Thymus (tissue), 14 donors: ENCODE measurements around the gene RGS6. TPM values are rescaled to one million over a fixed set of nuclear protein-coding genes. Genes with fewer than 3 reads are reported as not detected.
"Not testable (repeated sequence)": the region's sequence is repeated elsewhere in the genome, so short reads cannot be mapped to it uniquely, and the experiment has no call there.

Experiments used
- DNase-seq, 9 donors: peaks; one replicate each; pipeline ENCODE4 v3.0.0-alpha.2; 2013; ENCODE audit warnings: low spot score in 9 of 9, low read depth in 6 of 9, missing footprints in 1 of 9
- H3K27ac ChIP-seq, 2 donors: one replicate each; pipeline ENCODE4 v1.5.1; 2013; ENCODE audit warnings: control low read depth in 1 of 2, low read depth in 1 of 2, low read length in 1 of 2, mild to moderate bottlenecking in 1 of 2, moderate library complexity in 1 of 2
- H3K27me3 ChIP-seq, 2 donors: one replicate each; pipeline ENCODE4 v1.5.1; 2013; ENCODE audit warnings: low read length in 1 of 2; ENCODE audit not compliant: control insufficient read depth in 2 of 2, insufficient read depth in 1 of 2
- H3K36me3 ChIP-seq, 2 donors: one replicate each; pipeline ENCODE4 v1.5.1; 2013; ENCODE audit warnings: low read length in 1 of 2, mild to moderate bottlenecking in 1 of 2, moderate library complexity in 1 of 2; ENCODE audit not compliant: control insufficient read depth in 2 of 2, insufficient read depth in 2 of 2
- H3K4me1 ChIP-seq, 2 donors: one replicate each; pipeline ENCODE4 v1.5.1; 2013; ENCODE audit warnings: low read length in 2 of 2; ENCODE audit not compliant: control insufficient read depth in 2 of 2, insufficient read depth in 2 of 2
- H3K4me3 ChIP-seq, 2 donors: one replicate each; pipeline ENCODE4 v1.5.1; 2013; ENCODE audit warnings: low read length in 2 of 2, control low read depth in 1 of 2, mild to moderate bottlenecking in 1 of 2
- H3K9me3 ChIP-seq, 2 donors: one replicate each; pipeline ENCODE4 v1.5.1; 2013; ENCODE audit warnings: low read length in 1 of 2, mild to moderate bottlenecking in 1 of 2; ENCODE audit not compliant: control insufficient read depth in 2 of 2, insufficient read depth in 1 of 2
- WGBS: extraction: QIAGEN DNeasy Blood & Tissue Kit; methylation state at CpG from one replicate; pipeline ENCODE4 v1.1.7; 2013; 5-methylcytosine and 5-hydroxymethylcytosine counted together
- long read RNA-seq, 10 donors: transcript quantifications; one replicate each; lab custom pipeline, GENCODE V29; 2026
- polyA plus RNA-seq: library from polyadenylated mRNA; stranded (reverse); fragments of 200-250 nt; gene quantifications from one replicate; pipeline ENCODE4 v1.2.3, GENCODE V29; 2013
- total RNA-seq: library from RNA; stranded (reverse); fragments of 120-200 nt; gene quantifications from one replicate; pipeline ENCODE4 v1.2.4, GENCODE V29; 2013
- donor health status: healthy.

Gene RGS6
- total RNA-seq, result 0.28 TPM
- polyA plus RNA-seq, result 0.80 TPM
- long read RNA-seq, donor 1, result 0 reads
- long read RNA-seq, donor 2, result 0 reads
- long read RNA-seq, donor 3, result 0 reads
- long read RNA-seq, donor 4, result 0 reads
- long read RNA-seq, donor 5, result 0 reads
- long read RNA-seq, donor 6, result 0 reads
- long read RNA-seq, donor 7, result 0 reads
- long read RNA-seq, donor 8, result 0 reads
- long read RNA-seq, donor 9, result 0 reads
- long read RNA-seq, donor 10, result 0 reads

- no peak within 1 kb of the TSS for H3K27ac ChIP-seq
- peak in 3 of 9 donors; percentile 10 to 38 (median 28) for DNase-seq
- peaks cover 38 to 48% of the 10 kb centered on the region in 2 donors for H3K27me3 ChIP-seq
- H3K9me3 ChIP-seq, result no peaks in the 10 kb centered on the region
- H3K36me3 ChIP-seq, result no peaks in the 10 kb centered on the region
- H3K4me3 ChIP-seq, result no peak within 1 kb of the TSS
- H3K4me1 ChIP-seq, result peaks cover 0 to 3% of the 10 kb centered on the region in 2 donors
- WGBS, result 1% methylated on average over 92 of the region's 92 CpGs
These were observed at the start of gene RGS6 for GRCh38 chr14:71932229-71932981. Gene RGS6, plus strand, starts transcription at chr14:71932429.

- 57% methylated on average over 1 of the region's 1 CpG for WGBS
- Histone ChIP-seq H3K4me3 (no peak overlapping the region), H3K36me3 (no peaks in the 10 kb centered on the region), H3K27me3 (no peaks in the 10 kb centered on the region), H3K27ac (no peak overlapping the region), H3K9me3 (no peaks in the 10 kb centered on the region), H3K4me1 (no peaks in the 10 kb centered on the region)
- DNase-seq, result no peak
These were observed 49.1 kb upstream of the RGS6 start for GRCh38 chr14:71883094-71883493.

DNA sequence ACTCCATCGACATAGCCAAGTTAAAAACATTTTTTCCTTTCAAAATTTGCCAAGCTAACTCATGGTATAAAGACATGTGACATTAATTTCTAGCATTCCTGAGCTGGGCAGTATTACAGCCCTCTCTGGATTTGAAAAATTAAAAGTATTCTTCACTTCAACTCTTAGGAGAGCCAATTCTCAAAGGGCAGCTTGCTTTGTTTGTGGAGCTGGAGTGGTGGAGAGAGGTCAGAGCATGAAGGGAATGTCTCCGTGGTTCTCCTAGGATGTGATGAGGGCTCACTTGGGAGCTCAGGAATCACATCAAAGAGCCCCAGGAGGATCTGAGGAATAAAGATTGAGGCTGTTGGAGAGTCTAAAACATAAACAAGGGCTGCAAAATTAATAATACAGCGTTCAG lies 46.9 kb upstream of the RGS6 start:
- WGBS, result 87% methylated on average over 3 of the region's 3 CpGs
- H3K27ac ChIP-seq, result no peak overlapping the region
- DNase-seq, result no peak

DNA sequence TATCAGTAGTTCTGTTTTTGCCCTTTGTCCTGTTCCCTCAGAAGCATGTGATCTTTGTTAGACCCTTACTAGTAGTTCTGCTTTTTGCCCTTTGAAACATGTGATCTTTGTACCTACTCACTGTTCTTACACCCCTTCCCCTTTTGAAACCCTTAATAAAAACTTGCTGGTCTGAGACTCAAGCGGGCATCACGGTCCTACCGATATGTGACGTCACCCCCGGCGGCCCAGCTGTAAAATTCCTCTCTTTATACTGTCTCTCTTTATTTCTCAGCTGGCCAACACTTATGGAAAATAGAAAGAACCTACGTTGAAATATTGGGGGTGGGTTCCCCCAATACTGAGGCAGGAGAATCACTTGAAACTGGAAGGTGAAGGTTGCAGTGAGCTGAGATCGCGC lies 44.4 kb upstream of the RGS6 start:
- not testable (repeated sequence) for H3K36me3 ChIP-seq, H3K27me3 ChIP-seq, H3K4me3 ChIP-seq, DNase-seq, H3K27ac ChIP-seq, H3K9me3 ChIP-seq, H3K4me1 ChIP-seq
- WGBS, result 94% methylated on average over 9 of the region's 9 CpGs

More for the DNA sequence above, 46.9 kb upstream of the RGS6 start:
- no peaks in the 10 kb centered on the region for H3K36me3 ChIP-seq
- no peak overlapping the region for H3K4me3 ChIP-seq
- H3K27me3 ChIP-seq, result no peaks in the 10 kb centered on the region
- no peaks in the 10 kb centered on the region for H3K4me1 ChIP-seq
- no peaks in the 10 kb centered on the region for H3K9me3 ChIP-seq

DNA sequence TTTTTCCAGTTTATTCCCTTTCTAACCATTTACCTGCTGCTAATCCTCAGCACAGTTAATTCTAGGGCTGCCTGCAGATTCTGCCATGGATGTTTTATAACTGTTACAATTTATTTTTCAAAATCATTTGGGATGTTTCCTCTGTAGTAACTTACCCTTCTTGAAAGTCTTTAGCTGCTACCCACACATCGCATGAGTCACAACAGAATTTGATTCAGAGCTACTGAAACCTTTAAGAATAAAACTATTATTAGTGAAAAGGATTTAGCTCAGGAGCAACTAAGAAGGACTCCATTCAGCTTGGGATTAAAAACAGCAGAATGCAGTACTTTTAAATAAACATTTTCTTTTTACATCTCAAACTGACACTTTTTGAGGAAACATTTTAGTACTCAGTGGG lies 41.7 kb upstream of the RGS6 start:
- Histone ChIP-seq H3K27ac (no peak overlapping the region), H3K36me3 (no peaks in the 10 kb centered on the region), H3K4me1 (no peaks in the 10 kb centered on the region), H3K4me3 (no peak overlapping the region), H3K27me3 (no peaks in the 10 kb centered on the region), H3K9me3 (peaks cover 0 to 1% of the 10 kb centered on the region in 2 donors)
- 97% methylated on average over 1 of the region's 1 CpG for WGBS
- DNase-seq, result no peak

- WGBS, result 95% methylated on average over 6 of the region's 6 CpGs
- H3K36me3 ChIP-seq, result no peaks in the 10 kb centered on the region
These were observed 41.0 kb upstream of the RGS6 start for GRCh38 chr14:71891185-71891584.

GRCh38 chr14:71891970-71892369 lies 40.3 kb upstream of the RGS6 start:
- Histone ChIP-seq H3K27me3 (no peaks in the 10 kb centered on the region), H3K27ac (no peak overlapping the region), H3K4me3 (no peak overlapping the region), H3K9me3 (peaks cover 0 to 5% of the 10 kb centered on the region in 2 donors), H3K4me1 (no peaks in the 10 kb centered on the region), H3K36me3 (no peaks in the 10 kb centered on the region)
- no peak for DNase-seq
- 98% methylated on average over 1 of the region's 1 CpG for WGBS

More at GRCh38 chr14:71891185-71891584, 41.0 kb upstream of the RGS6 start:
- no peak for DNase-seq
- Histone ChIP-seq H3K27me3 (no peaks in the 10 kb centered on the region), H3K9me3 (peaks cover 0 to 5% of the 10 kb centered on the region in 2 donors), H3K4me3 (no peak overlapping the region), H3K4me1 (no peaks in the 10 kb centered on the region), H3K27ac (no peak overlapping the region)

GRCh38 chr14:71905031-71905430 lies 27.2 kb upstream of the RGS6 start:
- Histone ChIP-seq H3K4me3 (no peak overlapping the region), H3K27ac (no peak overlapping the region), H3K36me3 (no peaks in the 10 kb centered on the region), H3K9me3 (no peaks in the 10 kb centered on the region), H3K4me1 (no peaks in the 10 kb centered on the region), H3K27me3 (peaks cover 0 to 2% of the 10 kb centered on the region in 2 donors)
- no peak for DNase-seq
- 86% methylated on average over 4 of the region's 4 CpGs for WGBS

- H3K4me1 ChIP-seq, result no peaks in the 10 kb centered on the region
- no peak overlapping the region for H3K27ac ChIP-seq
- WGBS, result 79% methylated on average over 7 of the region's 7 CpGs
- H3K27me3 ChIP-seq, result peaks cover 0 to 2% of the 10 kb centered on the region in 2 donors
- no peaks in the 10 kb centered on the region for H3K36me3 ChIP-seq
- DNase-seq, result no peak
- no peak overlapping the region for H3K4me3 ChIP-seq
- H3K9me3 ChIP-seq, result no peaks in the 10 kb centered on the region
These were observed 26.4 kb upstream of the RGS6 start for GRCh38 chr14:71905860-71906259.
